Glutamatergic neuron (in vitro differentiated cells): ENCODE measurements around the gene DPF3. TPM values are rescaled to one million over a fixed set of nuclear protein-coding genes. Genes with fewer than 3 reads are reported as not detected.

Source experiments
- DNase-seq: peaks from one replicate; pipeline ENCODE4 v3.0.0; 2022
- H3K27ac Mint-ChIP-seq: one replicate; pipeline ENCODE4 v1.8.0; 2020; ENCODE audit warnings: mild to moderate bottlenecking, mixed read lengths, inconsistent platforms; ENCODE audit not compliant: unreplicated experiment
- H3K27me3 Mint-ChIP-seq: one replicate; pipeline ENCODE4 v1.8.0; 2020; ENCODE audit warnings: mild to moderate bottlenecking, moderate library complexity, mixed read lengths, inconsistent platforms; ENCODE audit not compliant: unreplicated experiment
- H3K36me3 Mint-ChIP-seq: one replicate; pipeline ENCODE4 v1.8.0; 2020; ENCODE audit warnings: mild to moderate bottlenecking, mixed read lengths, inconsistent platforms; ENCODE audit not compliant: unreplicated experiment
- H3K4me1 Mint-ChIP-seq: one replicate; pipeline ENCODE4 v1.8.0; 2020; ENCODE audit warnings: mild to moderate bottlenecking, low read depth, mixed read lengths, inconsistent platforms; ENCODE audit not compliant: unreplicated experiment
- H3K4me3 Mint-ChIP-seq: one replicate; pipeline ENCODE4 v1.8.0; 2020; ENCODE audit warnings: mild to moderate bottlenecking, mixed read lengths, inconsistent platforms; ENCODE audit not compliant: unreplicated experiment
- H3K9me3 Mint-ChIP-seq: one replicate; pipeline ENCODE4 v1.8.0; 2020; ENCODE audit warnings: mild to moderate bottlenecking, moderate library complexity, mixed read lengths, inconsistent platforms; ENCODE audit not compliant: unreplicated experiment
- total RNA-seq: library from RNA; stranded (reverse); fragmentation: NEBNext Ultra II Directional; extraction: Animal tissue kit (Norgen Biotek cat#: 25700); gene quantifications from one replicate; pipeline ENCODE4 v1.2.1, GENCODE V29; 2021; ENCODE audit not compliant: unreplicated experiment
- TF ChIP-seq, protein P1 (sequence below): fragments of 200-600 bp; sonication (generic); IDR thresholded peaks from one replicate; pipeline ENCODE4 v1.5.0; 2021; ENCODE audit not compliant: partially characterized antibody, unreplicated experiment

Gene DPF3
- total RNA-seq, 1 donor from 2014 or later: 13.7 TPM

DNA sequence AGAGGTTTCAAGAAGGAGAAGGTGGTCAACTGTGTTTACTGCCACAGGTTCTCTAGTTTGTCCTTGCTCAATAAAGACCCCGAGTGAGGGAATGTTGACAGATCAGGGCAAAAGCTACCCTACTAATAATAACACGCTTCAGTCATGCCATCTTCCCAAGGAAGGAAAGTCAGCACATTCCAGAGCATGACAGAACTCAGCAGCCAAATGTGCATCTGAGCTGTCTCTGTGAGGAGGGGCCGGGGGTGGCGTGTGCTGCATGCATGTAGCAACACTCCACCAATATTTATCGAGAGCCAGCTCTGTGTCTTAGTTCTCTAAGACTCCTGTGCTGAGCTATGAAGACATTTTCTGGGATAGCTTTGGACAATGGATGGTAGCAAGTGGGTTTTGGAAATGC, 260.4 kb downstream of the DPF3 start:
- H3K36me3 Mint-ChIP-seq: no peaks in the 10 kb centered on the region
- H3K27me3 Mint-ChIP-seq: no peaks in the 10 kb centered on the region
- TF ChIP-seq, protein P1, sequence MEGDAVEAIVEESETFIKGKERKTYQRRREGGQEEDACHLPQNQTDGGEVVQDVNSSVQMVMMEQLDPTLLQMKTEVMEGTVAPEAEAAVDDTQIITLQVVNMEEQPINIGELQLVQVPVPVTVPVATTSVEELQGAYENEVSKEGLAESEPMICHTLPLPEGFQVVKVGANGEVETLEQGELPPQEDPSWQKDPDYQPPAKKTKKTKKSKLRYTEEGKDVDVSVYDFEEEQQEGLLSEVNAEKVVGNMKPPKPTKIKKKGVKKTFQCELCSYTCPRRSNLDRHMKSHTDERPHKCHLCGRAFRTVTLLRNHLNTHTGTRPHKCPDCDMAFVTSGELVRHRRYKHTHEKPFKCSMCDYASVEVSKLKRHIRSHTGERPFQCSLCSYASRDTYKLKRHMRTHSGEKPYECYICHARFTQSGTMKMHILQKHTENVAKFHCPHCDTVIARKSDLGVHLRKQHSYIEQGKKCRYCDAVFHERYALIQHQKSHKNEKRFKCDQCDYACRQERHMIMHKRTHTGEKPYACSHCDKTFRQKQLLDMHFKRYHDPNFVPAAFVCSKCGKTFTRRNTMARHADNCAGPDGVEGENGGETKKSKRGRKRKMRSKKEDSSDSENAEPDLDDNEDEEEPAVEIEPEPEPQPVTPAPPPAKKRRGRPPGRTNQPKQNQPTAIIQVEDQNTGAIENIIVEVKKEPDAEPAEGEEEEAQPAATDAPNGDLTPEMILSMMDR: no peak
- no peak for DNase-seq
- no peaks in the 10 kb centered on the region for H3K4me1 Mint-ChIP-seq
- H3K9me3 Mint-ChIP-seq: no peaks in the 10 kb centered on the region
- H3K4me3 Mint-ChIP-seq: no peak overlapping the region
- H3K27ac Mint-ChIP-seq: no peak overlapping the region

DNA sequence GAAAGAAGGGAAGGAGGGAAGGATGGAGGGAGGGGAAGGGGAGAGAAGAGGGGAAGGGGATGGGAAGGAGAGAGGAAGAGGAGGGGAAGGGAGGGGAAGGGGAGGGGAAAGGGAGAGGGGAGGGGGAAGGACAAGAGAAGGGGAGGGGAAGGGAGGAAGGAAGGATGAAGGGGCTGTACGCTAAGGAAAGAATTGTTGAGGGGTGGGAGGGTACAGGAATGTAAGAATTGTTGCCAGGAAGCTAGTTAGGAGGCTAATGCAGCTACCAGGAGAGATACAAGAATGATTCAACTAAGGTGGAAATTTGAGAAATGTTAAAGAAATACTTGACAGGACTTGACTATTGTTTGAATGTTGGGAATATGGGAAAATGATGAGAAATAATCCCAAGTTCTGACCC, 261.2 kb downstream of the DPF3 start:
- no peaks in the 10 kb centered on the region for H3K9me3 Mint-ChIP-seq
- H3K27ac Mint-ChIP-seq: no peak overlapping the region
- TF ChIP-seq, protein P1: no peak
- no peaks in the 10 kb centered on the region for H3K36me3 Mint-ChIP-seq
- H3K27me3 Mint-ChIP-seq: no peaks in the 10 kb centered on the region
- H3K4me3 Mint-ChIP-seq: no peak overlapping the region
- DNase-seq: no peak
- H3K4me1 Mint-ChIP-seq: no peaks in the 10 kb centered on the region

DNA sequence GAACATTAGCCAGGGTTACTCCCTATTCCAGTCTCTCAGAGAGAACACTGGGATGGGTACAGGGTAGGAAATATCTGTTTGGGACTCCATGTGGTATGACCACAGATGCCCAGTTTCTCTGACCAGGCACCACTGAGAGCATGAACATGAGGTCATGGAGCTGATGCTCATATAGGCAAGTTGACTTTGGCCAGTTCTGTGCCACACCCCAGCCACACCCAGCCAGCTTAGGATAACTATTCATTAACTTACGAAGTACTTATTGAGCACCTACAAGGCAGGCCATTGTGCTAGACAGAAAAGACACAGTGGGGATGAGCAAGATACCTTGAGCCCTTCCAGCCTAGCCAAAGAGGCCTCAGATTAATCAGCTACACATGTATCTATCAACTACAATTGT, 262.5 kb downstream of the DPF3 start:
- no peaks in the 10 kb centered on the region for H3K4me1 Mint-ChIP-seq

DNA sequence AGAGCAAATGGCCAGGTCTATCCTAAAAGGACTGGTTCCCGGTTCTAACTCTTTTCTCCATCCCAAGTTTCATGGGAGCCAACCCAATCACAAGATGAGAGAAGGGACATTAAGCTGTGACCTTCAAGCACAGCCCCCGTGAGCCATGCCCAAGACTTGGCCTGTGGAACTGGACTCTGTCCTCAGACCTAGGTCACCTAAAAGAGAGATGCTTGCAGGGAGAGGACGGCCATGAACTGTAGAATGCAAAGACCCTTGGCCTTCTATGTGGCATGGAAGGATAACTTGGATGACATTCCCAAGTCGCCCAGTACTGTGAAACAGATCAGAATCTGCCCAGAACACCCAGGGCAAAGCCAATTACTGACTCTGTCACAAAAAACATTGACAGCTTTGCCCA, 263.5 kb downstream of the DPF3 start:
- TF ChIP-seq, protein P1: no peak
- no peak overlapping the region for H3K4me3 Mint-ChIP-seq
- no peaks in the 10 kb centered on the region for H3K4me1 Mint-ChIP-seq
- no peaks in the 10 kb centered on the region for H3K27me3 Mint-ChIP-seq
- peaks cover 11% of the 10 kb centered on the region for H3K36me3 Mint-ChIP-seq
- no peak for DNase-seq
- no peaks in the 10 kb centered on the region for H3K9me3 Mint-ChIP-seq
- no peak overlapping the region for H3K27ac Mint-ChIP-seq

More for the DNA sequence above, 262.5 kb downstream of the DPF3 start:
- no peaks in the 10 kb centered on the region for H3K27me3 Mint-ChIP-seq
- no peak overlapping the region for H3K27ac Mint-ChIP-seq
- DNase-seq: no peak
- no peak overlapping the region for H3K4me3 Mint-ChIP-seq
- H3K9me3 Mint-ChIP-seq: no peaks in the 10 kb centered on the region
- TF ChIP-seq, protein P1: no peak
- H3K36me3 Mint-ChIP-seq: peaks cover 11% of the 10 kb centered on the region

DNA sequence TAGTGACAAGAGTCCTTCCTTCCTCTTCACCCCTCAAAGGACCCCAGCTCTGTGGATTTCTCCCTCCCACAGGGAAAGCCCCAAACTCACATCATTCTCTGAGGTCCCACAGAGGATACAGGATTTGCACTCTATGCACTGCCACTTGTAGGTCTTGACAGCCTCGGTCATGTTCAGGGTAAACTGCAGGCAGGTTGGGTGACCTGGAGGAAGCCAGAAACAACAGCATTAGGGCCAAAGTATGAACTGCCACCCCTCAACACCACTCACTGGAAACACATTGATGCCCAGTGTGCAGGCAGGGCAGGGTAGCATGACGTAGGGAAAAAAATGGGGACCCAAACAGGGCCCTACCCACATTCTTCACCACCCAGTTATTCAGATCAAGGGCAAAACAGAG, 264.4 kb downstream of the DPF3 start:
- DNase-seq: no peak
- H3K27ac Mint-ChIP-seq: no peak overlapping the region
- no peaks in the 10 kb centered on the region for H3K27me3 Mint-ChIP-seq
- H3K36me3 Mint-ChIP-seq: peaks cover 11% of the 10 kb centered on the region
- H3K4me1 Mint-ChIP-seq: no peaks in the 10 kb centered on the region
- TF ChIP-seq, protein P1: no peak
- no peaks in the 10 kb centered on the region for H3K9me3 Mint-ChIP-seq
- H3K4me3 Mint-ChIP-seq: no peak overlapping the region
